ENCODE results near the gene HES2.
"Not testable (repeated sequence)": the region's sequence is repeated elsewhere in the genome, so short reads cannot be mapped to it uniquely, and the experiment has no call there.

HES2 gene

DNA sequence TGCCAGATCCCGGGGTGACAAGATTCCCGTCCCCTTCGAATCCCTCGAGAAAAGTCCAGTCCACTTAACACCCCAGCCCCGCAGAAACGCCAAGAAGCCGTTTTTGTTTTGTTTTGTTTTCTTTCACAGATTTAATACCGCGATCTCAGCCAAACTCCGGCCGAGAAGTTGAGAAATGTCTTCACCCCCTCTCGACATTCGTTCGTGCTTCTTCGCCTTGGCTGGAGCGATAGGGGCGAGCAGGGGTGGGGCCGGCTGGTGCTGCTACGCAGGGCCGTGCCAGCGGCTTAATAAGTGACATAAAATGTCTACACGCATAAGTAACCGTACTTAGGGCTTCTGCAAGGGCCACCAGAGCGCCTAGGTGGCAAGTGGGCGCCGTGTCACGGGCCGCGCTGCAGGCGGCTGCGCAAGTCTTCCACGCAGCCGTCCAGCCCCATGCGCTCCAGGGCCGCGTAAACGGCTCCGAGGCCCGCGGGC, 41.4 kb upstream of the HES2 start:
- H3K4me3 ChIP-seq (replicated peaks; ENCODE audit: low read depth, low read length), result no peak overlapping the region
- no peak for DNase-seq (ENCODE audit: extremely low read depth, low read depth)
- TF ChIP-seq, protein P1, sequence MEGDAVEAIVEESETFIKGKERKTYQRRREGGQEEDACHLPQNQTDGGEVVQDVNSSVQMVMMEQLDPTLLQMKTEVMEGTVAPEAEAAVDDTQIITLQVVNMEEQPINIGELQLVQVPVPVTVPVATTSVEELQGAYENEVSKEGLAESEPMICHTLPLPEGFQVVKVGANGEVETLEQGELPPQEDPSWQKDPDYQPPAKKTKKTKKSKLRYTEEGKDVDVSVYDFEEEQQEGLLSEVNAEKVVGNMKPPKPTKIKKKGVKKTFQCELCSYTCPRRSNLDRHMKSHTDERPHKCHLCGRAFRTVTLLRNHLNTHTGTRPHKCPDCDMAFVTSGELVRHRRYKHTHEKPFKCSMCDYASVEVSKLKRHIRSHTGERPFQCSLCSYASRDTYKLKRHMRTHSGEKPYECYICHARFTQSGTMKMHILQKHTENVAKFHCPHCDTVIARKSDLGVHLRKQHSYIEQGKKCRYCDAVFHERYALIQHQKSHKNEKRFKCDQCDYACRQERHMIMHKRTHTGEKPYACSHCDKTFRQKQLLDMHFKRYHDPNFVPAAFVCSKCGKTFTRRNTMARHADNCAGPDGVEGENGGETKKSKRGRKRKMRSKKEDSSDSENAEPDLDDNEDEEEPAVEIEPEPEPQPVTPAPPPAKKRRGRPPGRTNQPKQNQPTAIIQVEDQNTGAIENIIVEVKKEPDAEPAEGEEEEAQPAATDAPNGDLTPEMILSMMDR (IDR thresholded peaks at IDR 0.05; ENCODE audit: low read depth, low read length, missing control alignments), result no peak

DNA sequence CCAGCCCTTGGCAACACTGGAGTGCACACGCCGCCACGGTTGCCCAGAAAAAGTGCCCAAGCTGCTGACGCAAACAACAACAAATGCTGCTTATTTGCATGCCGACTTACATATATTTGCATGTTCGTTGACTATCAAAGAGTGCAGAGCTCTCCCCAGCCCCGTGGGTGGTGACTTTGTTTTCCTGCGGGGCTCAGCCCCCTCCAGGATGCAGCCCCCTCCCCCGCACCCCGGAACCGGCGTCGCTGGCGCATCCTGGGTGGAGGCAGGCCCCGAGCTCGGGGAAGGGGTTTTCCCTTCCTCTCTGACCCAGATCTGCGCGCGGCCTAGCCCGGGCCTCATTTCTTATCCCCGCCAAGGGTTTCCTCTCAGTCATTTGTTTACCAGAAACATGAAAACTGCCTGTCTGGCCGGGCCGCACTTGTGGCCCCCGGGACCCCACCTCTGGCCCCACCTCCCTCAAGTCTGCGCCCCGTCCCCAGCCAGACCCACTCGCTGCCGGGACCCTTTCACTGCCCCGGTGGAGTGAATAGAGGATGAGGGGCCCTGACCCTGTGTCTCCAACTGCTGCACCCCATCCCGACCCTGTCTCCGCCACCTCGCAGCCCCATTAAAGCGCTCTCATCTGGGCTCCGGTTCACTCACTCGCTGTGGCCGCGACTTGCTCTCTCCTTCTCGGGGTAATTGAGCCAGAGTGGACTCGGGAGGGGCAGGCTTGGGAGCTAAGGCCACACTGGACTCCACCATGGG, 40.8 kb upstream of the HES2 start:
- H3K4me3 ChIP-seq (replicated peaks; ENCODE audit: low read depth, low read length), result no peak overlapping the region
- TF ChIP-seq, protein P1 (IDR thresholded peaks at IDR 0.05; ENCODE audit: low read depth, low read length, missing control alignments), result no peak
- DNase-seq (ENCODE audit: extremely low read depth, low read depth), result no peak

DNA sequence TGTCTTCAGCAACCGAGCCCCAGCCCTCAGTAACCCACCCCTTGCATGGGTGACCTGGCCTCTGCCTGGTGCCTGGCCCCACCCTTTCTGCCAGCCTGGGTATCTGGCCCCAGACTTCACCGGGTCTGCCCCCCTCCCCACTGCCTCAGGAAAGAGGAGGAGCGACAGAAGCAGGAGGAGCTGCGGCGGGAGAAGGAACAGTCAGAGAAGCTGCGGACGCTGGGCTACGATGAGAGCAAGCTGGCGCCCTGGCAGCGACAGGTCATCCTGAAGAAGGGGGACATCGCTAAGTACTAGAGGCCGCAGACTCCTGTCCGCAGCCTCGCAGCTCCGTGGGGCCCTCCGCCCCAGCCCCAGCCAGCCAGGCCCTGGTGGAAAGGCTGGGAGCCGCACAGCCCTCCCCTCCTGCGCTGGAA, 40.1 kb upstream of the HES2 start:
- no peak overlapping the region for H3K4me3 ChIP-seq (replicated peaks; ENCODE audit: low read depth, low read length)
- TF ChIP-seq, protein P1 (IDR thresholded peaks at IDR 0.05; ENCODE audit: low read depth, low read length, missing control alignments), result no peak
- DNase-seq (ENCODE audit: extremely low read depth, low read depth), result no peak

DNA sequence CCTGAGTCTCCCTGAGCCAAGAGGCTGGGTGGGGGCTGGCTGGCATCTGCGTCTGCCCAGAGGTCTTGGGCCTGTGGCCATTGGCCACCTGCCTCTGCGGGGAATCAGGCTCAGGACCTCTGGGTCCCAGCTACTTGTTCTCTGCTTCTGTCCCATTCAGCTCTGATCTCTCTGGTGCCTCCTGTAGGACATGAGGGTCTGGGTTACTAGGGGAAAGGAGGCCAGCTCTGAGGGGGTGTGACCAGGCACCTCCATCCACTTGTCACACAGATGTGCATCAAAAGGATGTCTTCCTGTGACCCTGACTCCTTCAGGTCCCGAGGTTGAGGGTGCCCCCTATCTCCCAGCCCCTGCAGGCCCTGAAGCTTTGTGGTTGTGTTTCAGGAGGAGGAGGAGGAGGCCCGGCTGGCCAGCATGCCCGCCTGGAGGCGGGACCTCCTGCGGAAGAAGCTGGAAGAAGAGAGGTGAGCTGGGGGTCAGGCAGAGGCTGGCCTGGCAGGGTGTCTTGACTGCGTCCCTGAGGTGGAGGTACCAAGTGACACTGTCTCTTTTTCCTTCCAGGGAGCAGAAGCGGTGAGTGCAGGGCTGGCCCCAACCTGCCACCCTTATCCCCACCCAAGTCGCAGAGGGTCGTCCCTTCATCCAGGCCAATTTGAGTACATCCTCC, 37.2 kb upstream of the HES2 start:
- TF ChIP-seq, protein P1 (IDR thresholded peaks at IDR 0.05; ENCODE audit: low read depth, low read length, missing control alignments), result peak; percentile 6
- no peak for DNase-seq (ENCODE audit: extremely low read depth, low read depth)
- H3K4me3 ChIP-seq (replicated peaks; ENCODE audit: low read depth, low read length), result no peak overlapping the region

DNA sequence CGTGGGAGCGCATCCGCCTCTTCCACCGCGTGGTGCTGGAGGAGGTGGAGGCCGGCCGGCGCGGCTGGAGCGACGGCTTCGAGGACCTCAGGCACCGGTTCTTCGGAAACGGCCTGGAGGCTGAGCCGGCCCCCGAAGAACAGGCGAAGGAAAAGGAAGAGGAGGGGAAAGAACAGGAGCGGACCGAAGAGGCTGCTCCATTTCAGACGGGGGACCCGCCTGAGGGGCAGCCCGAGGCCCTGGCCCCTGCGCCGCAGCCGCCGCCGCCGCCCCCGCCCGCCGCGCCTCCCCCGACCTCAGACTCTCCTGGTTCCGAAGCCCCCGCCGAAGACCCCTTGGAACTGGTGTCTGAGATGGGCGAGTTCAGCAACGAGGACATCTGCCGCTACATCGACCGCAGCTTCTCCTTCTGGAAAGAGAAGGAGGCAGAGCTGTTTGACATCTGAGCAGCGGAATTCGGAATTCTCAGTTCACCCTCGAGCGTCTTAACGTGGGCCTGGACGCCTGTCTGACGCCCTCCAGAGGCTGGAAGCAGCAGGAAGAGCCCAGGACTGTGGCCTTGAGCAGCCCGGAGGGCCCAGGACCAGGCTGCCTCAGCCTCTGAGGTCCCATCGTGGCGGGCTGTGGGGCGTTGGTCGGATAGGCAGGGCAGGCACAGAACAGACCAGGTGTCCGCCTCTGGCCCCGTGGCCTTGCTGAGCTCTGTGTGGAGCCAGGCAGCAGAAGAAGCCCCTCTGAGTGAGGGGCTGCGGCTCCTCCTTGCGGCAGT, 36.2 kb upstream of the HES2 start:
- not testable (repeated sequence) for DNase-seq (ENCODE audit: extremely low read depth, low read depth); H3K4me3 ChIP-seq (replicated peaks; ENCODE audit: low read depth, low read length)
- TF ChIP-seq, protein P1 (IDR thresholded peaks at IDR 0.05; ENCODE audit: low read depth, low read length, missing control alignments), result peak; percentile 7

DNA sequence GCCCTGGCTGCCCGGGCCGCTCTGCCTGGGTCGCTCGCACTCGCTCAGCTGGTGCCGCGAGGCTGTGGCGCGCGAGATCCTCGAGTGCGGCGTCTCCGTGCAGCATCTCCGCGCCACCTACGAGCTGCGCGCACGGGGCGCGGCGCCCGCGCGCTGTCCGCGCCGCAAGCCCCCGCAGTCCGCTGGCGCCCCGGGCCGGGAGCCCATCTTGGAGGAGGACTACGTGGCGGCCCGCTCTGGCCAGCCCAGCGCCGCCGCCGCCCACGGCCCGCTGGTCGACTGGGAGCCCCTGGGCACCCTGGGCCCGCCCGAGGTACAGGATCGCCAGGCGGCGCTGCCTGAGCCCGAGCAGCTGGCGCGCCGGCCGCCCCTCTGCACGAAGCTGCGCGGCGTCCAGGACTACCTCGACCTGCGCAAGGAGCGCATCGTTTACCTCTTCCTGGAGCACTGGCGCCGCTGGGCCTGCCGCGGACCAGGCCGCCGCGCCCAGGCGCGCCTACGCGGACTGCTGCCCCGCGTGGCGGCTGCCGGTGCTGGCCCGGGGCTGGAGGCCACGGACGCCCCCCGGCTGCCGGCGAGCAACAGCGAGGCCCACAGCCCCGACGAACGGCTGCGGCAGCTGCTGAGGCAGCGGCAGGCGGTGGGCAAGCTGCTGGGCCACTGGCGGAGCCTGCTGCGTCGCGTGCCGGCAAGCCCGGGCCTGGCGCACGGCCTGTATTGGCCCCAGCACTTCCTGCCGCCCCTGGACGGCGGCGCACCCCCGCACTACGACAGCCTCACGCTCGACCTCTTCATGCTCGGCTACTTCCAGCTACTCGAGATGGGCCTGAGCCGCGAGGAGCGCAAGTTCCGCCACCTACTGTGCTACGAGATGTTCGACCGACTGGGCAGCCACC, 35.4 kb upstream of the HES2 start:
- H3K4me3 ChIP-seq (replicated peaks; ENCODE audit: low read depth, low read length), result no peak overlapping the region
- TF ChIP-seq, protein P1 (IDR thresholded peaks at IDR 0.05; ENCODE audit: low read depth, low read length, missing control alignments), result no peak
- DNase-seq (ENCODE audit: extremely low read depth, low read depth), result no peak

DNA sequence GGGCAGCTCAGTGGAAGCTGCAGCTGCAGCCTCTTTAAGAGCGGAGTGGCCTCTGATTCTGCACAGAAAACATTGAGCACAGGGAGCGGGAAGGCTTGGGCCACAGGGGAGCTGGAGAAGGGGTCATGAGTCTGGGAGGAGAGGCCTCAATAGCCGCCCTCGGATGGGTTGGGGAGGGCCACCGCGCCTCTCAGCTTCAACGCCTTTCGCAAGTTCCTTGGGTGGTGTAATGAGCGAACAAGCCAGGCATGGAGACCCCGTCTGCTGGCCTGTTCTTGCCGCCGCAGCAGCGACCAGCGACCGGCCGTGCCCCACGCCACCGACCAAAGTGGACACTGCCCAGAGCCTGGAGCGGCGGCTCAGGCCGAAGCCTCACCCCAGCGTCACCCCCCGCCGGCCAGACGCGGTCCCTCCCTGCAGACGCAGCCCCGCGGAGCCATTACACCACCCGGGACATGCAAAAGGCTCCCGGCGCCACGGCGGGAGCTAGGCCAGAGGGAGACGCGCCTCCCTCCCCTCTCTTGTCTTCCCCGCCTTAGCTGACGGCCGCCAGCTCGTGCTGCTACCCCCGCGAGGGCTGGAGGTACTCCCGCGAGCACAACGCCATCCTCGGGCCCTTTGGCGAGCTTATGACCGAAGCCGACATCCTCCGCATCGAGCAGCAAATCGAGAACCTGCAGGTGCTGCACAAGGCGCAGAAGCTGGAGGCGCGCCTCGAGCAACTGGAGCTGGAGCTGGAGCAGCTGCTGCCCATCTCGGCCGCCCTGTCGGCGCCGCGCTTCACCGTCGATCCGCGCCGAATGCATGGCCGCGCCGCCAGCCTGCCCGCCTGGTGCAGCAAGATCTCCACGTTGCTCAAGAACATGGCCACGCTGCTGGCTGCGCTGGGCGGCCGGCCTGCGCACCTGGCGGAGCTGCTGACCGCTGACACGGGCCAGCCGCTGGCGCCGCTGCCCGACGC, 34.5 kb upstream of the HES2 start:
- not testable (repeated sequence) for H3K4me3 ChIP-seq (replicated peaks; ENCODE audit: low read depth, low read length)

More for the DNA sequence above, 34.5 kb upstream of the HES2 start:
- DNase-seq (ENCODE audit: extremely low read depth, low read depth), result not testable (repeated sequence)
